Measurements from ENCODE around the gene KDM7A.

- TF ChIP-seq CTCF (IDR thresholded peaks at IDR 0.05) (peak in 1 of 7 experiments; percentile 3), POLR2AphosphoS5 (IDR thresholded peaks at IDR 0.05) (peak; percentile 19 to 90 (median 81))
Observed at GRCh38 chr7:140176811-140177702, at the start of gene KDM7A.
